Chondrocyte (in vitro differentiated cells): ENCODE measurements around the gene VANGL2. TPM values are rescaled to one million over a fixed set of nuclear protein-coding genes. Genes with fewer than 3 reads are reported as not detected.

ENCODE experiments used
- DNase-seq: peaks from one replicate; pipeline ENCODE4 v3.0.0; 2021; ENCODE audit warnings: mixed read lengths, low spot score
- H3K27ac Mint-ChIP-seq: one replicate; pipeline ENCODE4 v1.8.0; 2021; ENCODE audit warnings: mild to moderate bottlenecking, moderate library complexity, mixed read lengths; ENCODE audit not compliant: unreplicated experiment
- H3K27me3 Mint-ChIP-seq: 2 replicates; pipeline ENCODE4 v1.8.0; 2021; ENCODE audit warnings: low read depth, mixed read lengths
- H3K36me3 Mint-ChIP-seq: 2 replicates; pipeline ENCODE4 v1.8.0; 2021; ENCODE audit warnings: low read depth, mixed read lengths
- H3K4me1 Mint-ChIP-seq: 2 replicates; pipeline ENCODE4 v1.8.0; 2021; ENCODE audit warnings: low read depth, mild to moderate bottlenecking, mixed read lengths
- H3K4me3 Mint-ChIP-seq: one replicate; pipeline ENCODE4 v1.8.0; 2021; ENCODE audit warnings: mild to moderate bottlenecking, moderate library complexity, mixed read lengths; ENCODE audit not compliant: unreplicated experiment
- H3K9me3 Mint-ChIP-seq: 2 replicates; pipeline ENCODE4 v1.8.0; 2021; ENCODE audit warnings: low read depth, mixed read lengths
- total RNA-seq: library from RNA; stranded (reverse); gene quantifications from 3 replicates; pipeline ENCODE4 v1.2.1, GENCODE V29; 2021
- TF ChIP-seq, protein P1 (sequence below): fragments of 200-600 bp; sonication (generic); IDR thresholded peaks from 2 replicates; pipeline ENCODE4 v1.5.0; 2021; ENCODE audit warnings: antibody characterized with exemption, mild to moderate bottlenecking, moderate library complexity

Gene VANGL2
- total RNA-seq, 1 donor from 2014 or later = 11.3 TPM

DNA sequence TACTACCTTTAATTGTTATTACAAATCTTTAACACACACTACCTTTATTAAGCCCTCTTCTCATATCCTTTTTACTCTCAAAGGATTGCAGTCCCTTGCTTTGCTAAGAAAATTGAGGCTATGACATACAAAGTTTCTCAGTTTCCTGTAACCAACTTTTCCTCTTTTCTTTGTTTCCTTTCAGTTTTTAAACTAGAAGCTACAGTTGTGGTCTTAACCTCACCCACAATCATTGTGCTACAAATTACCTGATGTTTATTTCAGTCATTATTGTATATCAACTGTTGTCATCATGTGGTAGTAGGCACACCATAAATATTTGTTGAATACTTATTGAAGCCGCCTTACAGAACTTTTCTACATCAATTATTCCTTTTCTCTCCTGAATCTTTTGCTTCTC lies 70.9 kb downstream of the VANGL2 start:
- Mint-ChIP-seq H3K4me3 (no peak overlapping the region), H3K27me3 (peaks cover 8% of the 10 kb centered on the region), H3K27ac (no peak overlapping the region), H3K36me3 (no peaks in the 10 kb centered on the region), H3K4me1 (no peaks in the 10 kb centered on the region), H3K9me3 (no peaks in the 10 kb centered on the region)
- no peak for DNase-seq
- TF ChIP-seq, protein P1, sequence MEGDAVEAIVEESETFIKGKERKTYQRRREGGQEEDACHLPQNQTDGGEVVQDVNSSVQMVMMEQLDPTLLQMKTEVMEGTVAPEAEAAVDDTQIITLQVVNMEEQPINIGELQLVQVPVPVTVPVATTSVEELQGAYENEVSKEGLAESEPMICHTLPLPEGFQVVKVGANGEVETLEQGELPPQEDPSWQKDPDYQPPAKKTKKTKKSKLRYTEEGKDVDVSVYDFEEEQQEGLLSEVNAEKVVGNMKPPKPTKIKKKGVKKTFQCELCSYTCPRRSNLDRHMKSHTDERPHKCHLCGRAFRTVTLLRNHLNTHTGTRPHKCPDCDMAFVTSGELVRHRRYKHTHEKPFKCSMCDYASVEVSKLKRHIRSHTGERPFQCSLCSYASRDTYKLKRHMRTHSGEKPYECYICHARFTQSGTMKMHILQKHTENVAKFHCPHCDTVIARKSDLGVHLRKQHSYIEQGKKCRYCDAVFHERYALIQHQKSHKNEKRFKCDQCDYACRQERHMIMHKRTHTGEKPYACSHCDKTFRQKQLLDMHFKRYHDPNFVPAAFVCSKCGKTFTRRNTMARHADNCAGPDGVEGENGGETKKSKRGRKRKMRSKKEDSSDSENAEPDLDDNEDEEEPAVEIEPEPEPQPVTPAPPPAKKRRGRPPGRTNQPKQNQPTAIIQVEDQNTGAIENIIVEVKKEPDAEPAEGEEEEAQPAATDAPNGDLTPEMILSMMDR = no peak

DNA sequence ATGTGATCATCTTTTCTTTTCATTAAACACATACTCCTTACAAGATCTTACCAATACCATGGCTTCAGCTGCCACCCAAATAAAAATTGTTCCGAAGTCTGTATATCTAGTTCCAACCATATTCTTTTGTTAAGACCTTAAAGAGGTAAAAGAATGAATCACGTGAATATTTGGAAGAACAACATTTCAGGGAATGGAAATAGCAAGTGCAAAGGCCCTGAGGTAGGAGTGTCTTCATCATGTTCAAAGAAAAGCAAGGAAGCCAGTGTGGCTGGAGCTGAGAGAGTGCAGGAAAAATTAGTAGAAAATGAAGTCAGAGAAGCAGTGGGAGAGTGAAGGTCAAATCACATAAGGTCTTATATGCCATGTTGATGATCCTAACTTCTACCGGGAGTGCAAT lies 71.7 kb downstream of the VANGL2 start:
- no peak for DNase-seq
- H3K36me3 Mint-ChIP-seq = no peaks in the 10 kb centered on the region
- H3K9me3 Mint-ChIP-seq = no peaks in the 10 kb centered on the region

GRCh38 chr1:160474392-160475242 lies 74.3 kb downstream of the VANGL2 start:
- H3K27me3 Mint-ChIP-seq = peaks cover 5% of the 10 kb centered on the region
- TF ChIP-seq, protein P1 = no peak
- H3K9me3 Mint-ChIP-seq = peaks cover 4% of the 10 kb centered on the region
- no peak for DNase-seq
- no peaks in the 10 kb centered on the region for H3K36me3 Mint-ChIP-seq
- H3K4me3 Mint-ChIP-seq = no peak overlapping the region
- no peak overlapping the region for H3K27ac Mint-ChIP-seq
- no peaks in the 10 kb centered on the region for H3K4me1 Mint-ChIP-seq

More for the DNA sequence above, 71.7 kb downstream of the VANGL2 start:
- peaks cover 8% of the 10 kb centered on the region for H3K27me3 Mint-ChIP-seq
- TF ChIP-seq, protein P1 = no peak
- H3K4me1 Mint-ChIP-seq = no peaks in the 10 kb centered on the region
- no peak overlapping the region for H3K4me3 Mint-ChIP-seq
- no peak overlapping the region for H3K27ac Mint-ChIP-seq

Other genes with a start within 250 kb of the VANGL2 start
- not detected in 3 replicates for gene ATP1A4, start 249.0 kb upstream of the VANGL2 start, total RNA-seq
- 0.23 to 0.25 TPM in 2 of 3 replicates, not detected in the other for gene CASQ1, start 210.0 kb upstream of the VANGL2 start, total RNA-seq
- 166 to 335 TPM (median 325 TPM) in 3 replicates for gene PEA15, start 195.2 kb upstream of the VANGL2 start, total RNA-seq
- 88.4 to 130 TPM (median 93.7 TPM) in 3 replicates for gene DCAF8, start 138.0 kb upstream of the VANGL2 start, total RNA-seq
- gene PEX19, start 115.4 kb upstream of the VANGL2 start, total RNA-seq = 40.9 to 52.9 TPM (median 43.8 TPM) in 3 replicates
- gene COPA, start 57.3 kb upstream of the VANGL2 start, total RNA-seq = 223 to 284 TPM (median 239 TPM) in 3 replicates
- 94.6 to 112 TPM (median 107 TPM) in 3 replicates for gene NCSTN, start 57.2 kb upstream of the VANGL2 start, total RNA-seq
- gene NHLH1, start 33.5 kb upstream of the VANGL2 start, total RNA-seq = 0.17 to 0.18 TPM in 2 of 3 replicates, not detected in the other
- not detected in 3 replicates for gene SLAMF6, start 122.7 kb downstream of the VANGL2 start, total RNA-seq
- not detected in 3 replicates for gene CD84, start 178.9 kb downstream of the VANGL2 start, total RNA-seq
- not detected in 3 replicates for gene SLAMF1, start 246.5 kb downstream of the VANGL2 start, total RNA-seq